ENCODE data around the gene CLOCK.

DNA sequence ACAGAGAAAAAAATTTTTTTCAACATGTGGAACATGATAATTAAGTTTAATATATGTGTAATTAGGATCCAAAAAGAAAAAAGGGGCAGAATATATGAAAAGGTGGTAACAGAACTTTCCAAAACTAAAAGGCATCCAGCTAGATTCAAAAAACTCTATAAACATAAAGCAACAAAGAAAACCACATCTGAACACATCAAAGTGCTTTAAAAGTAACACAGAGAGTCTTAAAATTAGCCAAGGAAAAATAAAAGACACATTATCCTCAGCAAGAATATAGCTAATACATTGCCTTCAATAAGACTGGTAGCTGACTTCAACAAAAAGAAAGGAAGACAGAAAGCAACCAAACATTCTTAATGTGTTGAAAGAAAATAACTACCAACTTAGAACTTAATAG, 8.2 kb downstream of the CLOCK start:
- TF ChIP-seq CHD2 (IDR thresholded peaks at IDR 0.05; ENCODE audit: borderline replicate concordance, low read depth, low read length) (no peak), CTCF (IDR thresholded peaks at IDR 0.05 in 2 of 3, conservative IDR thresholded peaks at IDR 0.05 in 1 of 3; ENCODE audit: control insufficient read depth in 2 of 3, extremely low read depth in 1 of 3, insufficient read depth in 1 of 3, low read depth in 3 of 3, low read length in 3 of 3) (no peak), YY1 (IDR thresholded peaks at IDR 0.05; ENCODE audit: low read depth, low read length) (no peak), JUND (IDR thresholded peaks at IDR 0.05; ENCODE audit: low read depth, low read length) (no peak)
- TF ChIP-seq, protein P1, sequence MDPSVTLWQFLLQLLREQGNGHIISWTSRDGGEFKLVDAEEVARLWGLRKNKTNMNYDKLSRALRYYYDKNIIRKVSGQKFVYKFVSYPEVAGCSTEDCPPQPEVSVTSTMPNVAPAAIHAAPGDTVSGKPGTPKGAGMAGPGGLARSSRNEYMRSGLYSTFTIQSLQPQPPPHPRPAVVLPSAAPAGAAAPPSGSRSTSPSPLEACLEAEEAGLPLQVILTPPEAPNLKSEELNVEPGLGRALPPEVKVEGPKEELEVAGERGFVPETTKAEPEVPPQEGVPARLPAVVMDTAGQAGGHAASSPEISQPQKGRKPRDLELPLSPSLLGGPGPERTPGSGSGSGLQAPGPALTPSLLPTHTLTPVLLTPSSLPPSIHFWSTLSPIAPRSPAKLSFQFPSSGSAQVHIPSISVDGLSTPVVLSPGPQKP (IDR thresholded peaks at IDR 0.05; ENCODE audit: low read depth, low read length): no peak
- TF ChIP-seq, protein P2, sequence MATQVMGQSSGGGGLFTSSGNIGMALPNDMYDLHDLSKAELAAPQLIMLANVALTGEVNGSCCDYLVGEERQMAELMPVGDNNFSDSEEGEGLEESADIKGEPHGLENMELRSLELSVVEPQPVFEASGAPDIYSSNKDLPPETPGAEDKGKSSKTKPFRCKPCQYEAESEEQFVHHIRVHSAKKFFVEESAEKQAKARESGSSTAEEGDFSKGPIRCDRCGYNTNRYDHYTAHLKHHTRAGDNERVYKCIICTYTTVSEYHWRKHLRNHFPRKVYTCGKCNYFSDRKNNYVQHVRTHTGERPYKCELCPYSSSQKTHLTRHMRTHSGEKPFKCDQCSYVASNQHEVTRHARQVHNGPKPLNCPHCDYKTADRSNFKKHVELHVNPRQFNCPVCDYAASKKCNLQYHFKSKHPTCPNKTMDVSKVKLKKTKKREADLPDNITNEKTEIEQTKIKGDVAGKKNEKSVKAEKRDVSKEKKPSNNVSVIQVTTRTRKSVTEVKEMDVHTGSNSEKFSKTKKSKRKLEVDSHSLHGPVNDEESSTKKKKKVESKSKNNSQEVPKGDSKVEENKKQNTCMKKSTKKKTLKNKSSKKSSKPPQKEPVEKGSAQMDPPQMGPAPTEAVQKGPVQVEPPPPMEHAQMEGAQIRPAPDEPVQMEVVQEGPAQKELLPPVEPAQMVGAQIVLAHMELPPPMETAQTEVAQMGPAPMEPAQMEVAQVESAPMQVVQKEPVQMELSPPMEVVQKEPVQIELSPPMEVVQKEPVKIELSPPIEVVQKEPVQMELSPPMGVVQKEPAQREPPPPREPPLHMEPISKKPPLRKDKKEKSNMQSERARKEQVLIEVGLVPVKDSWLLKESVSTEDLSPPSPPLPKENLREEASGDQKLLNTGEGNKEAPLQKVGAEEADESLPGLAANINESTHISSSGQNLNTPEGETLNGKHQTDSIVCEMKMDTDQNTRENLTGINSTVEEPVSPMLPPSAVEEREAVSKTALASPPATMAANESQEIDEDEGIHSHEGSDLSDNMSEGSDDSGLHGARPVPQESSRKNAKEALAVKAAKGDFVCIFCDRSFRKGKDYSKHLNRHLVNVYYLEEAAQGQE (IDR thresholded peaks at IDR 0.05; ENCODE audit: low read depth, low read length): no peak
- TF ChIP-seq, protein P3, sequence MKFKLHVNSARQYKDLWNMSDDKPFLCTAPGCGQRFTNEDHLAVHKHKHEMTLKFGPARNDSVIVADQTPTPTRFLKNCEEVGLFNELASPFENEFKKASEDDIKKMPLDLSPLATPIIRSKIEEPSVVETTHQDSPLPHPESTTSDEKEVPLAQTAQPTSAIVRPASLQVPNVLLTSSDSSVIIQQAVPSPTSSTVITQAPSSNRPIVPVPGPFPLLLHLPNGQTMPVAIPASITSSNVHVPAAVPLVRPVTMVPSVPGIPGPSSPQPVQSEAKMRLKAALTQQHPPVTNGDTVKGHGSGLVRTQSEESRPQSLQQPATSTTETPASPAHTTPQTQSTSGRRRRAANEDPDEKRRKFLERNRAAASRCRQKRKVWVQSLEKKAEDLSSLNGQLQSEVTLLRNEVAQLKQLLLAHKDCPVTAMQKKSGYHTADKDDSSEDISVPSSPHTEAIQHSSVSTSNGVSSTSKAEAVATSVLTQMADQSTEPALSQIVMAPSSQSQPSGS (IDR thresholded peaks at IDR 0.05; ENCODE audit: low read length): no peak
